WTC11 (cell line): ENCODE data around the gene CNTNAP2.

Source experiments
- KAT7 ChIP-seq: sonication (generic); formaldehyde crosslinking; IDR thresholded peaks from 2 replicates; pipeline ENCODE4 v1.8.1; 2023; ENCODE audit warnings: missing genetic modification reagents, mild to moderate bottlenecking, borderline replicate concordance
- ZMAT4 ChIP-seq: fragments of 250-450 bp; sonication (Bioruptor Pico); IDR thresholded peaks from 2 replicates; pipeline ENCODE4 v1.9.0; 2021; ENCODE audit warnings: mild to moderate bottlenecking

GRCh38 chr7:146414373-146414772 is 297.8 kb downstream of the CNTNAP2 start:
- TF ChIP-seq KAT7 (CRISPR knock-in tag) (no peak), ZMAT4 (no peak)
